Measurements from ENCODE around the gene PML.

DNA sequence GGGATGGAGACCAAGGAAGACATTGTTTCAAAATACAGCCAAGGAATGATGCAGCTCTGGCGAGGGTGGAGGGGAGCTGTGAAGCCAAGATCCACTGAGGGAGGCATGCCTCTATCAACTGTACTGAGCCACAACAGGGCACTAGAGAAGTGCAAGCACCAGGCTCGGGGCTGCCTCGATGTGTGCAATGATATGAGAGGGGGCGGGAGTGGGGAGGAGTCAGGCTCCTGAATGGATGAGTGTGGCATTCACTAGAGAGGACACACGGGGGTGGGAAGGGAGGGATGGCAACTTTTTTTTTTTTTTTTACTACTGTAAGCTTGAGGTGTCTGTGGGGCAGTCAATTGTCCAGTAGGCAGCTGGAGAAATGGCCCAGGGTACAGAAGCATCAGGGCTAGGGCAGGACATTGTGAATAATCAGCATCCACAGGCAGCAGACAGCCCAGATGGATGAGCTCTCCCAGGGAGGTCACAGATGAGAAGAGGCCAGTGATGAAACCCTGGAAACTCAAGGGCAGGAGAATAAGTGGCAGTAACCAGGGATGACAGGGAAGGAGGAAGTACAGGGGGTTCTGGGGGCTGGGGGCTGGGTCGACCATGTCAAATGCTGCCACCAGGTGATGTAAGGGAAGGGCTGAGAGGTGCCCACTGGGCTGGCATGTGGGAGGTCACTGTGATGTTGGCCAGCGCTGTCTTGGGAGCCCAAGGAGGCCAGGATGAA is 8.3 kb upstream of the PML start:
- no peak for TF ChIP-seq POLR2A (IDR thresholded peaks at IDR 0.05)
- TF ChIP-seq, protein P1, sequence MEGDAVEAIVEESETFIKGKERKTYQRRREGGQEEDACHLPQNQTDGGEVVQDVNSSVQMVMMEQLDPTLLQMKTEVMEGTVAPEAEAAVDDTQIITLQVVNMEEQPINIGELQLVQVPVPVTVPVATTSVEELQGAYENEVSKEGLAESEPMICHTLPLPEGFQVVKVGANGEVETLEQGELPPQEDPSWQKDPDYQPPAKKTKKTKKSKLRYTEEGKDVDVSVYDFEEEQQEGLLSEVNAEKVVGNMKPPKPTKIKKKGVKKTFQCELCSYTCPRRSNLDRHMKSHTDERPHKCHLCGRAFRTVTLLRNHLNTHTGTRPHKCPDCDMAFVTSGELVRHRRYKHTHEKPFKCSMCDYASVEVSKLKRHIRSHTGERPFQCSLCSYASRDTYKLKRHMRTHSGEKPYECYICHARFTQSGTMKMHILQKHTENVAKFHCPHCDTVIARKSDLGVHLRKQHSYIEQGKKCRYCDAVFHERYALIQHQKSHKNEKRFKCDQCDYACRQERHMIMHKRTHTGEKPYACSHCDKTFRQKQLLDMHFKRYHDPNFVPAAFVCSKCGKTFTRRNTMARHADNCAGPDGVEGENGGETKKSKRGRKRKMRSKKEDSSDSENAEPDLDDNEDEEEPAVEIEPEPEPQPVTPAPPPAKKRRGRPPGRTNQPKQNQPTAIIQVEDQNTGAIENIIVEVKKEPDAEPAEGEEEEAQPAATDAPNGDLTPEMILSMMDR (IDR thresholded peaks at IDR 0.05): no peak
- TF ChIP-seq EP300 (IDR thresholded peaks at IDR 0.05): no peak

All from ovary (tissue), 3 donors.